MM.1S (cell line): ENCODE data around the gene DGKA.

ENCODE experiments used
- EZH2 ChIP-seq: fragments of 300-600 bp; sonication (generic); optimal IDR thresholded peaks from 2 replicates; pipeline ENCODE3; 2017; ENCODE audit warnings: low read depth, mild to moderate bottlenecking, antibody characterized with exemption, low read length, mixed read lengths
- TF ChIP-seq, protein P1 (sequence below): fragments of 300-600 bp; sonication (generic); IDR thresholded peaks from 2 replicates; pipeline ENCODE4 v1.5.1; 2016; ENCODE audit warnings: antibody characterized with exemption, low read length, mixed read lengths

DNA sequence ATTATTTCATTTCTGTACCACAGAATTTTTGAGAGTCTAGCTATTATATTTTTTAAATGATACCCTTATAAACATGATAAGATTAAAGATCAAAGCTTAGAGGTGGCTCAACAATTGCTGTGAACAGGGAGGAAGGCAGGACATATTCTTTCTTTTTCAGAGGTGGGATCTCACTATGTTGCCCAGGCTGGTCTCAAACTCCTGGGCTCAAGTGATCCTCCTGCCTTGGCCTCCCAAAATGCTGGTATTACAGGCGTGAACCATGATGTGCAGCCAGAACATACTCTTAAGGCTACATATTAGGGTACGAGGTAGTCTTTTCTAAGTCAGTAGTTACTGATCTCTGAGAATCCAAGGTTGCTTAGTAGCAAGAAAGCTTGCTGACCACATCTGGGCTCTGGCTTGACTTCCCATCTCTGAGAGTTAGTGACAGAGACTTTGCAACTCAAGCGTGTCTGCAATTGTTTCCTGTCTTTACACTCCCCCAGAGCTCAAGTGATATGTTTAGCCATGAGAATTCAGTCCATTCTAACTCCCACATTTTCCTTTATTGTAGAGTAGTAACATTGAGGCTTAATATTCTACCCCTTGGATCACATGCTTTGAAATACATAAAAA lies 51.5 kb downstream of the DGKA start:
- TF ChIP-seq, protein P1, sequence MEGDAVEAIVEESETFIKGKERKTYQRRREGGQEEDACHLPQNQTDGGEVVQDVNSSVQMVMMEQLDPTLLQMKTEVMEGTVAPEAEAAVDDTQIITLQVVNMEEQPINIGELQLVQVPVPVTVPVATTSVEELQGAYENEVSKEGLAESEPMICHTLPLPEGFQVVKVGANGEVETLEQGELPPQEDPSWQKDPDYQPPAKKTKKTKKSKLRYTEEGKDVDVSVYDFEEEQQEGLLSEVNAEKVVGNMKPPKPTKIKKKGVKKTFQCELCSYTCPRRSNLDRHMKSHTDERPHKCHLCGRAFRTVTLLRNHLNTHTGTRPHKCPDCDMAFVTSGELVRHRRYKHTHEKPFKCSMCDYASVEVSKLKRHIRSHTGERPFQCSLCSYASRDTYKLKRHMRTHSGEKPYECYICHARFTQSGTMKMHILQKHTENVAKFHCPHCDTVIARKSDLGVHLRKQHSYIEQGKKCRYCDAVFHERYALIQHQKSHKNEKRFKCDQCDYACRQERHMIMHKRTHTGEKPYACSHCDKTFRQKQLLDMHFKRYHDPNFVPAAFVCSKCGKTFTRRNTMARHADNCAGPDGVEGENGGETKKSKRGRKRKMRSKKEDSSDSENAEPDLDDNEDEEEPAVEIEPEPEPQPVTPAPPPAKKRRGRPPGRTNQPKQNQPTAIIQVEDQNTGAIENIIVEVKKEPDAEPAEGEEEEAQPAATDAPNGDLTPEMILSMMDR, result no peak
- TF ChIP-seq EZH2, result no peak
